ENCODE measurements around the gene SLC5A4.

SLC5A4 gene

GRCh38 chr22:32205974-32206773 lies 49.0 kb downstream of the SLC5A4 start:
- H3K27me3 ChIP-seq (ENCODE audit: control insufficient read depth, insufficient read depth, low read length), result no peaks in the 10 kb centered on the region
- TF ChIP-seq CTCF (IDR thresholded peaks at IDR 0.05), result no peak
- no peak overlapping the region for H3K4me3 ChIP-seq (ENCODE audit: low read depth, low read length)
- H3K9me3 ChIP-seq (ENCODE audit: control insufficient read depth, low read length), result no peaks in the 10 kb centered on the region
- no peaks in the 10 kb centered on the region for H3K79me2 ChIP-seq
- H3K27ac ChIP-seq, result no peak overlapping the region
- no peak overlapping the region for H3K4me2 ChIP-seq (ENCODE audit: low read length)
- H3K36me3 ChIP-seq (ENCODE audit: control insufficient read depth, insufficient read depth, low read length), result no peaks in the 10 kb centered on the region
- no peak overlapping the region for H2AFZ ChIP-seq
- no peak overlapping the region for H3K9ac ChIP-seq
- no peaks in the 10 kb centered on the region for H3K4me1 ChIP-seq

GRCh38 chr22:32204856-32205722 lies 50.1 kb downstream of the SLC5A4 start, which contains the start of gene RFPL2:
Gene RFPL2, minus strand, starts transcription at chr22:32205073. Its CDS starts 2,622 bp downstream, at chr22:32202451.
- Histone ChIP-seq H3K36me3 (ENCODE audit: control insufficient read depth, insufficient read depth, low read length) (no peaks in the 10 kb centered on the region), H2AFZ (no peak within 1 kb of the TSS), H3K4me2 (ENCODE audit: low read length) (no peak within 1 kb of the TSS), H3K9me3 (ENCODE audit: control insufficient read depth, low read length) (no peaks in the 10 kb centered on the region), H3K4me3 (ENCODE audit: low read depth, low read length) (no peak within 1 kb of the TSS), H3K4me1 (no peaks in the 10 kb centered on the region), H3K9ac (no peak within 1 kb of the TSS), H3K27me3 (ENCODE audit: control insufficient read depth, insufficient read depth, low read length) (no peaks in the 10 kb centered on the region), H3K79me2 (no peaks in the 10 kb centered on the region), H3K27ac (no peak within 1 kb of the TSS)
- no peak for TF ChIP-seq CTCF (IDR thresholded peaks at IDR 0.05)

GRCh38 chr22:32204040-32204855 lies 50.9 kb downstream of the SLC5A4 start:
- Histone ChIP-seq H3K36me3 (ENCODE audit: control insufficient read depth, insufficient read depth, low read length) (no peaks in the 10 kb centered on the region), H3K27ac (no peak overlapping the region), H3K27me3 (ENCODE audit: control insufficient read depth, insufficient read depth, low read length) (no peaks in the 10 kb centered on the region), H3K9me3 (ENCODE audit: control insufficient read depth, low read length) (no peaks in the 10 kb centered on the region), H3K9ac (no peak overlapping the region), H3K4me1 (no peaks in the 10 kb centered on the region), H2AFZ (no peak overlapping the region), H3K79me2 (no peaks in the 10 kb centered on the region), H3K4me2 (ENCODE audit: low read length) (no peak overlapping the region), H3K4me3 (ENCODE audit: low read depth, low read length) (no peak overlapping the region)
- TF ChIP-seq CTCF (IDR thresholded peaks at IDR 0.05), result no peak

- Histone ChIP-seq H3K27ac (no peak overlapping the region), H3K4me2 (ENCODE audit: low read length) (no peak overlapping the region), H3K36me3 (ENCODE audit: control insufficient read depth, insufficient read depth, low read length) (no peaks in the 10 kb centered on the region), H3K27me3 (ENCODE audit: control insufficient read depth, insufficient read depth, low read length) (no peaks in the 10 kb centered on the region), H3K4me3 (ENCODE audit: low read depth, low read length) (no peak overlapping the region), H3K9me3 (ENCODE audit: control insufficient read depth, low read length) (no peaks in the 10 kb centered on the region), H3K9ac (no peak overlapping the region), H2AFZ (no peak overlapping the region), H3K79me2 (no peaks in the 10 kb centered on the region), H3K4me1 (no peaks in the 10 kb centered on the region)
- TF ChIP-seq CTCF (IDR thresholded peaks at IDR 0.05), result no peak
Measured at GRCh38 chr22:32203181-32204039, 51.7 kb downstream of the SLC5A4 start.

Data from parathyroid adenoma (tissue), 2 donors.